Measurements from ENCODE around the gene LAMTOR5. TPM values are rescaled to one million over a fixed set of nuclear protein-coding genes. Genes with fewer than 3 reads are reported as not detected.

LAMTOR5 gene
- total RNA-seq, result 100 to 1,000 TPM; 109 to 130 TPM

DNA sequence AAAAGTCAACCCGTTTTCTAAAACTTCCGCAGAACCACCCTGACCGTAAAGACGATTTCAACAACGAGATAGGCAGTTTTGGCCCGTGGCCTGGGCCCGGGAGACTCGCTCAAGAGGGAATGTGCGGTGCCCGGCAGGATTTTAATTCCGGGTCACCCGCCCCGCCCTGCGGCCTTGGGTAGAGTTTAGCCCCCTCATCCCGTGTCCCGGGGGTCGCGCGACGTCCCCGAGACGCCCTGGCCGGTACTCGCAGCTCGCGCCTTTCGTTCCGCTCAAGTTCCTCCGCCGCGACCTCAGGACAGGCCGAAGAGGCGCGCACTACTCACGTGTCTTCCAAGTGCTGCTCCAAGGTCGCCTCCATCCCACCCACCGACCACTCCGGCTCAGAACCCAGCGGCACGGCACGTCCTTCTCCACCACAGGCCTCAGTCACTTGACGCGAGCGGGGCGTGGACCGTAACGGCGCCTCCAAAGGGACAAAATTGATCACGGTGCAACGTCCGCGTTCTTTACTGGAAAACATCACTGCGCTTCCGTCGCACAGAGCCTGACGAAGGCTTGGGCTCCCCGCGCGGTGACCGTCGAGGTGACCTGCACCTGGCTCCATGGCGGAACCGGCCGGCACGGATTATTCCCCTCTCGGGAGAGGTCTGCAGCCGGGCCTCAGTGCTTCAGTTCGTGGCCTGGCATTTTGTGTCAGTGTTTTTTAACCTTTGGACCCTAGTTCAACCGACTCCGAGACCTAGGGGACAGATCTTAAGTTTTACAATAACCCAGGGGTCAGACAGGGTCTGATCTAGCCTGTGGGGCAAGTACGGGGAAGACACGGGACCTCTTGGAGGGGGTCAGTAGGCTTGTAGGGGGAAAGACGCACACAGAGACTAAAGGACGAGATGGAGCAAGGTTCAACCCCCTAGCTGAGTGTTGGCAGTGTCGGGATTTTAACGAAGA lies at the start of gene LAMTOR5:
Gene LAMTOR5 (minus strand): TSS at position 435 of the 951 bp plus-strand sequence. CDS start 74 bp downstream, at position 361.
- DNase-seq, result peak; percentile 96
- peaks cover 11% of the 10 kb centered on the region for H3K36me3 Mint-ChIP-seq
- peak within 1 kb of the TSS; percentile 98 for H3K27ac Mint-ChIP-seq
- H3K9me3 Mint-ChIP-seq (ENCODE audit: low read depth), result no peaks in the 10 kb centered on the region
- peak within 1 kb of the TSS; percentile 98 for H3K4me3 Mint-ChIP-seq
- CTCF ChIA-PET, result interaction anchor here (1.0 to 12.4 kb wide), 10 partner anchors 9 to 623 kb away, joined by 3 to 127 read pairs (median 10); partner anchors contain the start of genes KCNC4 and RBM15
- no peaks in the 10 kb centered on the region for H3K27me3 Mint-ChIP-seq
- ATAC-seq, result peak; percentile 95
- peaks cover 25% of the 10 kb centered on the region for H3K4me1 Mint-ChIP-seq

GRCh38 chr1:110457206-110457605 lies 49.7 kb upstream of the LAMTOR5 start:
- Mint-ChIP-seq H3K9me3 (ENCODE audit: low read depth) (no peaks in the 10 kb centered on the region), H3K4me3 (no peak overlapping the region), H3K36me3 (no peaks in the 10 kb centered on the region), H3K27ac (no peak overlapping the region), H3K4me1 (no peaks in the 10 kb centered on the region), H3K27me3 (peaks cover 7% of the 10 kb centered on the region)
- DNase-seq (no peak), ATAC-seq (no peak)
- CTCF ChIA-PET, result interaction anchor here (1.7 to 7.1 kb wide), 3 partner anchors 46 to 253 kb away, joined by 4 to 127 read pairs (median 88); partner anchors contain the start of gene LAMTOR5

GRCh38 chr1:110455151-110455550 lies 47.7 kb upstream of the LAMTOR5 start:
- no peak overlapping the region for H3K4me3 Mint-ChIP-seq
- H3K27me3 Mint-ChIP-seq, result peaks cover 20% of the 10 kb centered on the region
- H3K36me3 Mint-ChIP-seq, result no peaks in the 10 kb centered on the region
- H3K27ac Mint-ChIP-seq, result no peak overlapping the region
- CTCF ChIA-PET, result interaction anchor here (0.8 to 2.3 kb wide), 5 partner anchors 17 to 248 kb away, joined by 3 to 7 read pairs (median 3); no protein-coding TSS in a partner anchor
- ATAC-seq, result no peak
- H3K4me1 Mint-ChIP-seq, result no peaks in the 10 kb centered on the region
- no peaks in the 10 kb centered on the region for H3K9me3 Mint-ChIP-seq (ENCODE audit: low read depth)
- no peak for DNase-seq

GRCh38 chr1:110454328-110454727 lies 46.8 kb upstream of the LAMTOR5 start:
- no peak overlapping the region for H3K4me3 Mint-ChIP-seq
- no peaks in the 10 kb centered on the region for H3K9me3 Mint-ChIP-seq (ENCODE audit: low read depth)
- CTCF ChIA-PET, result interaction anchor here (0.6 to 2.3 kb wide), 5 partner anchors 16 to 257 kb away, joined by 3 to 7 read pairs (median 3); no protein-coding TSS in a partner anchor
- H3K36me3 Mint-ChIP-seq, result no peaks in the 10 kb centered on the region
- no peaks in the 10 kb centered on the region for H3K4me1 Mint-ChIP-seq
- DNase-seq (no peak), ATAC-seq (no peak)
- no peak overlapping the region for H3K27ac Mint-ChIP-seq
- H3K27me3 Mint-ChIP-seq, result peaks cover 20% of the 10 kb centered on the region

- no peak for ATAC-seq
- Mint-ChIP-seq H3K36me3 (no peaks in the 10 kb centered on the region), H3K4me3 (no peak overlapping the region), H3K27me3 (peaks cover 23% of the 10 kb centered on the region), H3K4me1 (no peaks in the 10 kb centered on the region), H3K27ac (no peak overlapping the region), H3K9me3 (ENCODE audit: low read depth) (no peaks in the 10 kb centered on the region)
- CTCF ChIA-PET, result interaction anchor here (0.6 to 2.3 kb wide), 4 partner anchors 42 to 695 kb away, joined by 3 to 6 read pairs (median 4); no protein-coding TSS in a partner anchor
- DNase-seq, result no peak
These were observed 46.3 kb upstream of the LAMTOR5 start for GRCh38 chr1:110453829-110454228.

DNA sequence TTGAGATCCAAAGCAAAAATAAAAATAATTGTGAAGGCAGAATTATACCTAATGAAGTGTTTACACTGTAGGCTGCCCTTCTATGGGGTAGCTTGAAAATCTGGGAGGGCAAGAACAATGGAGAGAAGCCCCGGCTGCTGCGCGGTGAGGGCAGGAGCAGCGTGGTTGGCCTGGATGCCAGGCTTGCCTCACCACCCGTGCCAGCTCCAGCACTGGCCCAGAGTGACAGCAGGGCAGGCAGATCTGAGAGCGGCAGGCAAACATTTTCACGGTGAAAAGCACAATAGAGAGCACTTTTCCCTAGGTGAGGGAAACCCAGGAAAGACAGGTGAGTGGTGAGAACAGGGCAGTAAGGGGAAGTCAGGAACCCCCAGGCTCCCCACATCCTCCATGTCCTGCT lies 44.8 kb upstream of the LAMTOR5 start:
- DNase-seq (no peak), ATAC-seq (no peak)
- H3K4me1 Mint-ChIP-seq, result no peaks in the 10 kb centered on the region
- CTCF ChIA-PET, result interaction anchor here (0.9 to 2.3 kb wide), 6 partner anchors 8 to 256 kb away, joined by 3 to 6 read pairs (median 4); no protein-coding TSS in a partner anchor
- H3K27me3 Mint-ChIP-seq, result peaks cover 37% of the 10 kb centered on the region
- H3K4me3 Mint-ChIP-seq, result no peak overlapping the region
- no peaks in the 10 kb centered on the region for H3K36me3 Mint-ChIP-seq
- H3K9me3 Mint-ChIP-seq (ENCODE audit: low read depth), result no peaks in the 10 kb centered on the region
- H3K27ac Mint-ChIP-seq, result no peak overlapping the region

DNA sequence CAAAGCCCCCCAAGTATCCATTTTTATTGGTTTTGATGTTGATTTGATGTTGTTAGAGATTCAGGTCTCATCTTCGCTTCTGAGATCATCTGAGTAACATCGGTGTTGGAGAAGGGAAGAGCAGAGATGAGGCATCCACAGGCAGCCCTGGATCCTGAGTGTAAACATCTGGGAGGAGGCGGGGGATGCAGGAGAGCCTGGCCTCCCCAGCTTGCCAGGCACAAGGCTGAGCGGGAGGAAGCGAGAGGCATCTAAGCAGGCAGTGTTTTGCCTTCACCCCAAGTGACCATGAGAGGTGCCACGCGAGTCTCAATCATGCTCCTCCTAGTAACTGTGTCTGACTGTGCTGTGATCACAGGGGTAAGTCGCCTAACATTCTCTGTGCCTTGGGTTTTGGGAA lies 43.4 kb upstream of the LAMTOR5 start, which contains the start of gene PROK1:
Gene PROK1 (plus strand): TSS at position 221 of the 400 bp plus-strand sequence. CDS start 68 bp downstream, at position 289.
- H3K4me3 Mint-ChIP-seq, result no peak within 1 kb of the TSS
- ATAC-seq (no peak), DNase-seq (no peak)
- H3K4me1 Mint-ChIP-seq, result no peaks in the 10 kb centered on the region
- peaks cover 37% of the 10 kb centered on the region for H3K27me3 Mint-ChIP-seq
- H3K36me3 Mint-ChIP-seq, result no peaks in the 10 kb centered on the region
- no peaks in the 10 kb centered on the region for H3K9me3 Mint-ChIP-seq (ENCODE audit: low read depth)
- no peak within 1 kb of the TSS for H3K27ac Mint-ChIP-seq
- CTCF ChIA-PET, result interaction anchor here (1.4 to 2.5 kb wide), 2 partner anchors 9 to 45 kb away, joined by 6 to 8 read pairs; no protein-coding TSS in a partner anchor

GRCh38 chr1:110449661-110450651 lies 42.5 kb upstream of the LAMTOR5 start:
- Mint-ChIP-seq H3K4me3 (no peak overlapping the region), H3K36me3 (no peaks in the 10 kb centered on the region), H3K9me3 (ENCODE audit: low read depth) (no peaks in the 10 kb centered on the region), H3K27ac (no peak overlapping the region), H3K4me1 (no peaks in the 10 kb centered on the region), H3K27me3 (peaks cover 37% of the 10 kb centered on the region)
- no peak for DNase-seq
- CTCF ChIA-PET, result interaction anchor here (0.9 to 2.5 kb wide), 2 partner anchors 10 to 46 kb away, joined by 3 to 8 read pairs; no protein-coding TSS in a partner anchor
- no peak for ATAC-seq

GRCh38 chr1:110444561-110444960 lies 37.1 kb upstream of the LAMTOR5 start:
- Mint-ChIP-seq H3K4me3 (no peak overlapping the region), H3K9me3 (ENCODE audit: low read depth) (no peaks in the 10 kb centered on the region), H3K27ac (no peak overlapping the region), H3K4me1 (no peaks in the 10 kb centered on the region), H3K36me3 (no peaks in the 10 kb centered on the region), H3K27me3 (peaks cover 22% of the 10 kb centered on the region)
- CTCF ChIA-PET, result interaction anchor here (1.0 kb wide), 1 partner anchor 52 kb away, joined by 3 read pairs; no protein-coding TSS in a partner anchor
- no peak for DNase-seq
- ATAC-seq, result no peak

DNA sequence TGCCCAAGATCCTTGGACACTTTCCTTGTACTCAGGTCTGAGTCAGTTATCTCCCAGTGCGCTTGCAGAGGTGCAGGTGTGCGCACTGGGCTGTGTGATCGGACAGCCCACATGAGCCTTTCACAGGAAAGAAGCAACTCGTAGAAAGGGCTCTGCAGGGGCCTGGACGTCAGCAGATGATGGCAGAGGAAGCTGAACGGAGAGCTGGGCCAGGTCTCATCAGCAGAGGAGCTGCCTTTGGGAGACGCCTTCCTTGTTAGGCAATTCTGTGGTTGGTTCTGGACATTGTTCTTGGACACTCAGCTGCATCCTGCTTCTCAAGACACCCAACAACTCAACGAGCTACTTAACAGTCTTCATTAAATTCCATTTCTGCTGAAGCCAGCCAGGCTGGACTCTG lies 36.0 kb upstream of the LAMTOR5 start:
- Mint-ChIP-seq H3K27ac (no peak overlapping the region), H3K4me3 (no peak overlapping the region), H3K27me3 (peaks cover 16% of the 10 kb centered on the region), H3K9me3 (ENCODE audit: low read depth) (no peaks in the 10 kb centered on the region), H3K36me3 (no peaks in the 10 kb centered on the region), H3K4me1 (no peaks in the 10 kb centered on the region)
- ATAC-seq, result no peak
- CTCF ChIA-PET, result interaction anchor here (1.0 kb wide), 1 partner anchor 53 kb away, joined by 3 read pairs; no protein-coding TSS in a partner anchor
- DNase-seq, result no peak

DNA sequence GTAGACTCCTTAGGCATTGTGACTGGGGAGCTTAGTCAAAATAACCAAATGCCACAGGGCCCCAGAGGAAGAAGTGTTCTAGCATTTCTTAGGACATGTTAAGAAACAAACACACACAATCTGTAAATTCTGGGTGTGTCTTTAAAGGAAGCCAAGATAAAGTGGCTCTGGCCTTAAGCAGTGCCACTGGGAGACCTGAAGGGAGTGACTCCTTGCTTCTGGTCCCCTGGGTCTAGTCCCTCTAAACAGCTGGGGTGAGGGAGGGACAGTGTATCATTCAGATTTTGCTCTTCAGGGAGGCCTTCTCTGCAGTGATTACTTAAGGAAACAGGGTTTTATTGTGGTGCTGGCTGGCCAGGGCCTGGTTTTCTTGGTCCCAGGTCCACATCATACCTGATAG lies 34.4 kb upstream of the LAMTOR5 start:
- CTCF ChIA-PET, result interaction anchor here (1.1 kb wide), 1 partner anchor 54 kb away, joined by 4 read pairs; no protein-coding TSS in a partner anchor
- Mint-ChIP-seq H3K27me3 (peaks cover 5% of the 10 kb centered on the region), H3K4me3 (no peak overlapping the region), H3K9me3 (ENCODE audit: low read depth) (no peaks in the 10 kb centered on the region), H3K4me1 (no peaks in the 10 kb centered on the region), H3K27ac (no peak overlapping the region), H3K36me3 (no peaks in the 10 kb centered on the region)
- ATAC-seq (no peak), DNase-seq (no peak)

DNA sequence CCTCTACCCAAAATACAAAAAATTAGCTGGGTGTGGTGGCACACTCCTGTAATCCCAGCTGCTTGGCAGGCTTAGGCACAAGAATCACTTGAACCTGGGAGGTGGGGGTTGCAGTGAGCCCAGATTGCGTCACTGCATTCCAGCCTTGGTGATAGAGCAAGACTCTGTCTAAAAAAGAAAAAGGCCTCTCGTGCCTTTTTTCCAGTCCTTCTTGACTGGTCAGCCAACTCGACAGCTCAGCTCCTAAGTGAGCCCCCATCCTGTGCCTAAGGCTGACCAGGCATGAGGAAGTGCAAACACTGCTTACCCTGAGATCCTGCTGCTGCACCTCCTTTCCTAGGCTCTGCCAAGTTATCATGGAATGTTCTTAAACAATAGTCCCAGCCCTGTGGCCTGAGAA lies 33.4 kb upstream of the LAMTOR5 start:
- Mint-ChIP-seq H3K27me3 (peaks cover 7% of the 10 kb centered on the region), H3K4me3 (no peak overlapping the region), H3K4me1 (no peaks in the 10 kb centered on the region), H3K9me3 (ENCODE audit: low read depth) (no peaks in the 10 kb centered on the region), H3K36me3 (no peaks in the 10 kb centered on the region), H3K27ac (no peak overlapping the region)
- DNase-seq, result no peak
- CTCF ChIA-PET, result interaction anchor here (1.1 kb wide), 1 partner anchor 55 kb away, joined by 4 read pairs; no protein-coding TSS in a partner anchor
- ATAC-seq, result no peak
